Midbrain (tissue), 1 donor: ENCODE data around the gene CERKL.

ENCODE experiments used
- DNase-seq: peaks from one replicate; lab custom pipeline; 2025; lab: John Stamatoyannopoulos, UW

The CERKL gene

GRCh38 chr2:181628590-181629585 is 28.0 kb downstream of the CERKL start:
- DNase-seq, result no peak

DNA sequence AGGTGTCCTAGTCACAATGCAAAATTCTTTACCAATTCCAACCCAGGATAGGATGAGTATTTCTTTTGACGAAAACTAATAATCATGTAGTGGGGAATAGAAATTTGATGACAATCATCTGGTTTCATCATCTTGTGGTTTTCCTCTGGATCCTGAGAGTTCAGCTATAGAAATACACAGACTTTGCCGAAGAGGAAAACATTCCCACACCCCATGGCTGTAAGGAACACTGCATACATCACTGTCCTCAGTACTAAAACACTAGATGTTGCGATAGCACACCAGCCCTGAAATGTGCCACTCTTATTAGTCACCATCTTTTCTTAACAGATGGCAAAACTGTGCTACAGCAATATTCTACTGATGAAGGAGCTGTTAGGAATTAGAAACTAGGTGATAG is 29.4 kb downstream of the CERKL start:
- DNase-seq, result no peak

- no peak for DNase-seq
Observed at GRCh38 chr2:181626671-181627070, 30.2 kb downstream of the CERKL start.

GRCh38 chr2:181623159-181623558 is 33.7 kb downstream of the CERKL start:
- DNase-seq, result no peak

DNA sequence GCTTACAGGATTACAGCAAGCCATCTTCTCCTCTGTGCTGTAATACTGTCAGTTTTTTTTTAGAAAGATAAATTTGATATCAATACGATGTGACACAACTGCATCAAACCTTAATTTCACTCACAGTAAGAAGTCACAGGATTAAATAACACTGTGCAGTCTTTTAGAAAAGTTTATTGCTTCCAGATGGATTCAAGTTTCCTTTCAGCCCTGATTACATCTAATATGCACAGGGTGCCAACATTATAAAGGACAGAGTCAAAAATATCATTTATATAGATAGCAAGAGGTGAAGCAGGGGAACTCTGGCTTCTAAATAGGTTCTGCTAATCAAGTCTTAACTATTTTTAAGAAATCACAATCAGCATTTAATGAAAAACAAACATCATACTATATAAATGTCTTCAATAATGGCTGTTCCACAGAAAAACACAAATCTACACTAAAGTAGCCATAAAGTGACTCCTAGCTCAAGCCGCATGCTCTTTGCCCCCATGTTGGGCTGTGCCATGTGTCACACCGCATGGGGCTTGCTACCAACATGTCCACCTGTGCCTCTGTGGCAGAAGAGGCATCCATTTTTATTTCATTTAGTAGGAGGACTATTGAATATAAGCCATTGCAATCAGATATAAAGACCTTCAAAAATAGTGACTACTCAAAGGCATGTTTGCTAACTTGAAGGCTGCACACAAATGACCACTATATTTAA is 35.0 kb downstream of the CERKL start:
- no peak for DNase-seq

GRCh38 chr2:181619516-181619915 is 37.4 kb downstream of the CERKL start:
- DNase-seq, result no peak

- no peak for DNase-seq
Observed at GRCh38 chr2:181616715-181617114, 40.2 kb downstream of the CERKL start.

DNA sequence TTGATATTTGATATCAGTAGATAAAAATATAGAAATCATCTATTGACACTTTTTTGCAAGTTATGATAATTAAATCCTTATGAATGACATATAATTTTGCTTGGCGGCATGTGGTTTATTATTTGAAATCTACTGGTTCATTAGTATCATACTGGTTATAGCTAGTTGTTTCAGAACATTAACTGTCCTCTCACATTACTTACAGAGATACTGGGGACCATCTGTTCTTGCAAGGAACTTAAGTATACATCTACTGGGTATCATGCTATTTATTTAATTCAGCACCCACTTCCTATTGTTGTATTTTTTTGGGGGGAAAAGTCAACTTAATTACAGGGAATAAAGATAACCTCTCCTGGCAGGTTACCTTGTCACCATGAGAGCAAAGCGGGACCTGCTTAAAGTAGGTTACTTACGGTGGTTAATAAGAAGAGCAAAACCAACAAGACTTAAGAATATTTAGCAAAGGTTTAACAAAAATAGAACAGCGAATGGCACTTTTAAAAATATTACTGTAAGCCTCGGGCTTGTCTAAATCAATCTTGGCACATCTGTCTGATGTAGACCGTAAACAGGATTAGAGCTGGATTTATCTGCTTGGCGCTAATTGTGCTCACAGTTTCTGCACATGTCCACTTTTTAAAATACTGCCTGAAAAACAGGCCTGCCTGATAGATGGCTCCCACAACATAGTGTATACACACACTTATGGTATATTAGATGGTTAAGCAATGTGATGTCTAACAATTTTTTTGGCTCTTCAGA is 41.8 kb downstream of the CERKL start:
- no peak for DNase-seq

DNA sequence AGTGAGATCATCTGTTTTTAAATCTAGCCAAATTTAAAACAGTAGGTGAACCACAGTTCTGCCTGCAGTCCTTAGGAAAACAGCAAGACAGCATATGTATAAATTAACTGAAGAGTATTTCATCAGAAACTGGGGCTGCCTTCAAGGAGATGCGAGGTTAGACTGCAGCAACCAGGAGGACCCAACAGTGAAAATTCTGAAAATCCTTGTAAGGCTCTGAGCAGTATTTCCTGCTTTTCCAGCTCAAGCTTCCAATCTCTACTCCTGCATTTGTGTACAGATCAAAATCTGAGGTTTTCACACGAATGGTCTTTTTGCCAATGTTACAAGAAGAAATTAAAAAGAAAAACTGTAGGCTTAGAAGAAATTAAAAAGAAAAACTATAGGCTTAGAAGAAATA is 43.7 kb downstream of the CERKL start:
- DNase-seq, result no peak

DNA sequence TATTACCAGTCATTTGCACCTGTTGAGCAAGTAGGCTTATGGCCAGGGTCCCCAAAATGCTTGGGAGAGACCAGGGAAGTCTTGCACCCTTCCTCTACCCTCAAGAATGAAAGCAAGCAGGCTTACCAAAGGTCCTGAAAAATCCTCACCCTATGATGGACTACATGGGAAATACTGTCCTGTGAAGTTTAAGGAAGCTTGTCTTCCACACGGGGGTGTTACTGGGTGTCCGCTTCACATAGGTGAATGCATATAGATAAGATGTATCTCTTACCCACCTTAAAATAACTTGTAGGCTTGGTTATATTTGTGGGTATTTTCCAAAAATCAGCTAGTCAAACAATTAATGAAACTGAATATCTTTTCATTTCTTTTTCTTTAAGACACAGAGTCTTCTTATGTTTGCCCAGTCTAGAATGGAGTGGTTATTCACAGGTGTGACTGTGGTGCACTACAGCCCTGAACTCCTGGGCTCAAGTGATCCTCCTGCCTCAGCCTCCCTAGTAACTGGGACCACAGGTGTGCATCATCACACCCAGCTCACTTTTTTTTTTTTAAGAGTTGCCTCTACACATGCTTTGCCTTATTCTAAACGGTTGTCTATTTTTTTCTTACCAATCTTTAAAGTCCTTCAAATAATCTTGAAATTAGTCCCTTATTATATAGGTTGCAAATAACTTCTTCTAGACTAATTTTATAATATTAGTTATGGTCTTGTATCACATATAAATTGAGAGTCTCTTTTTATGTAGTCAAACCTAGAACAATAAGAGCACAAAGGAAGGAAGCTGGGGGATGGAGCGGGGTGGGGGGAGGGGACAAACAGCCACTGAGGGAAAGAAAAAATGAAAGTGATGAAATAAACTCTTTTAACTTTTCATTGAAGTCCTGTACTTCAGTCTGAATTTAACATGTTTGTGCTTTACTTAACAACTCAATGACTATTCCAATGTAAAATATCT is 49.0 kb downstream of the CERKL start:
- DNase-seq, result no peak

GRCh38 chr2:181605889-181606837 is 50.7 kb downstream of the CERKL start:
- DNase-seq, result no peak

DNA sequence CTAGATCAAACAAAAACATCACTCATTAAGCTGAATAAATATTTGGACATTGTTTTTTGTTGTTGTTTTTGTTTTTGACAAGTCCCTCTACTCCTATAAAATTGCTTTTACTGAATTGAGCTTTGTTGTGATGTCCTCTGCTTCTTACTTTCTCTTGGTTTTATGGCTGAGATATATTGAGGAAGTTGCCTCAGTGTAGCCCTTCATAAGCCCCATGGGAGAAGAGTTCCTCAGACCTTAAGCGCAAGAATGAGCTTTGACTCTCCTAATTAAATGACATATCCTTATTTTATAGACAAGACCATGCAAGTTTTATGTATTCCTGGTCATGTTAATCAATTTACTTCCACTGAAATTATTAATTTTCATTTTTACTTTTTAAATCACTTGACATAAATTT is 54.9 kb downstream of the CERKL start:
- DNase-seq, result no peak

DNA sequence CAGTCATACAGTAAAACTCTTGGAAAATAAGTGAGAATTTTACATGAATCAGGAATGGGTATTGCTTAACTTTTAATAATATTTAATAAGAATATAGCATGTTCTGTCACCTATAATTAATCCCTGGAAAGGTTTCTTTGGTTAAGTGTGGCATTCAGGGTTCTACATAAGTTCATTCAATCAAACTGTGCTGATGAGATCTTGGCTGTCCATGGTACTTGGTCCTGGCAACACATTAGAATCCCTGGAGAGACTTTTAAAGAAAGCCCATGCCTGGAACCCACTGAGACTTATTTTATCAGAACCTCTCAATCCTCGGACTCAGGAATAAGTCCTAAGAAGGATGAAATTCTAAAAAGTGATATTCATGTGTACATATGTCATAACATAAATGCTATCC is 60.3 kb downstream of the CERKL start:
- no peak for DNase-seq

DNA sequence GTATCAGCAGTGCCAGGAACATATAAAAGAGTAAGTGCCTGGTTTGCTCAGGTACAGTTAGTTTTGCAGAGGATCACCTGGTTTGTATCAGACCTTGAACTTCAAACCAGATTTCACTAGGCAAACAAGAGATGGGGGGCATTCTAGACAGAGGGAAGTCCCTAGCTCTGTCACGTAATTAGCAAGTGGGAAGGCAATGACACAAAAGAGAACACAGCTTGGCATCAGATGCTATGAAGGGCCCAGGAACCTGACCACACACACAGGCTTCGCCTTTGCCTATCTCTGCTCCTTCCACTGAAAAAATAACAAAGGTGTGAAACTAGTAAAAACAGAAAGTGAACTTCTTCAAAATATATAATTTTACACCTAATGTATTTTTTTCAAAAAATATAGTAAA is 62.6 kb downstream of the CERKL start:
- DNase-seq, result no peak

GRCh38 chr2:181589779-181590178 is 67.1 kb downstream of the CERKL start:
- no peak for DNase-seq

DNA sequence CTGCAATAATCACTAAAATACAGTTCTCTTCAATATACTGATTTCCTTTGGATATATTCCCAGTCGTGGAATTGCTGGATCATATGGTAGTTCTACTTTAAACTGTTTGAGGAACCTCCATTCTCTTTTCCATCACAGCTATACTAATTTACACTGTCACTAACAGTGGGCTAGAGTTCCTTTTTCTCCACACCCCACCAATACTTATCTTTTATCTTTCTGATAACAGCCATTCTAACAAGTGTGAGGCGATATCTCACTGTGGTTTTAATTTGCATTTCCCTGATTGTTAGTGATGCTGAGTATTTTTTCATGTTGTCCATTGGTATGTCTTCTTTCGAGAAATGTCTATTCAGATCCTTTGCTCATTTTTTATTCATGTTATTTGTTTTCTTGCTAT is 68.4 kb downstream of the CERKL start:
- no peak for DNase-seq

GRCh38 chr2:181586569-181587081 is 70.3 kb downstream of the CERKL start:
- no peak for DNase-seq

DNA sequence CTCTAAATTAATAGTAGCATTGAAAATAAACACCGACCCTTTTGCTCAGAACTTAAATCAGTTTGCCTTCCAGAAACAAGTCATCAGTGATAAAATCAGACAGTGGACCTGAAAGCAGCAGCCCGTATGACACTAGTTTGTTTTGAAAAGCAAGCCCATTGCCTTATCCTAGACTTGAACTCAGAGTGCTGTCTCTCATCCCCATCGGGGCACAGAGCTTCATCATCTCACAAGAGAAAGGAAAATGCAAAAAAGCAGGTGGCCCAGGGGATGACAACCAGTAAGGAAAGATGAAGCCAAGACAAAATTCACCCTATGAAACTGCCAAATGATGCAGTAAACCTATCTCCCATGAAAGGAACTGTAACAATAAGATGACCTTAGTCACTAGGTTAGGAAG is 71.2 kb downstream of the CERKL start:
- no peak for DNase-seq

GRCh38 chr2:181581534-181581933 is 75.4 kb downstream of the CERKL start:
- no peak for DNase-seq

DNA sequence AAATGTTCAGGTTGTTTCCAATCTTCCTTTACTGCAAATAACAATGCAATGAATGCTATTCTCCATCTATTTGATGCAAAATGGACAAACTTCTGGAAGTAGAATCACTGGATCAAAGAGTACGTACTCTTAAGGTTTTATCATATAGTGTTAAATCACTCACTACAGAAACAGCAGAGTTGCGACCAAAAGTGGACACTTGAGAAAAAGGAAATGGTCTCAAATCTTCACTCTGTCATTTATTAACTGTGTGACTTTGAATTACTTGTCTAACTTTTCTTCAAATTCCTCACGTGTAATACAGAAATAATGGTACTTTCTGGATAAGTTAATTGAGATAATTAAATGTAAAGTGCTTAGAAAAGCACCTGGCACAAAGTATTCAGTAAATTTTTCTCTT is 78.1 kb downstream of the CERKL start:
- DNase-seq, result no peak
